ENCODE data around the gene C10orf120. TPM values are rescaled to one million over a fixed set of nuclear protein-coding genes. Genes with fewer than 3 reads are reported as not detected.

The C10orf120 gene
- total and polyA plus RNA-seq, 2 experiments from 2014 or later: not detected

DNA sequence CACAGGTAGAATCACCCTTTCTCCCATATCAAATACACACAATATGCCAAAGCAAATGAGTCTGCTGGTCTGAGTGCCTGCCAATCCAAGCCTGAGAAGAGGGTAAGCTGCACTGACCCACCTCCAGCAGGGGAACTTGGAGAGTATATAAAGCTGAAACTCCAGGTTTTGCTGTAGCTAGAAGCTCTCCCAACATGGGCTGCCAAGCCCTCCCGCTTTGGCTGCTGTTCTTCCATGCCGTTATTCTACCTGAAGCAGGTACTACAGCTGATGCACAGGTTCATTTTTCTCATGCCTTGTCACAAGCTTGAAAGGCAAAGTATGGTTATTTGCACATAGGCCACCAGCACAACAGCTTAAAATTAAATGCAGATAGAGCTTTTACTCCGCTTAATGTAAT lies 21.5 kb upstream of the C10orf120 start:
- Histone ChIP-seq H3K4me1 (ENCODE audit: insufficient read depth) (no peaks in the 10 kb centered on the region), H3K27me3 (replicated peaks; ENCODE audit: insufficient read depth) (peaks cover 4% of the 10 kb centered on the region; the same call in 1 of the 2 replicates), H2AFZ (no peak overlapping the region), H3K9me3 (ENCODE audit: low read depth) (no peaks in the 10 kb centered on the region), H3K36me3 (ENCODE audit: low read depth) (no peaks in the 10 kb centered on the region), H3K9me2 (ENCODE audit: insufficient read depth) (no peaks in the 10 kb centered on the region), H3K79me2 (ENCODE audit: insufficient read depth) (no peaks in the 10 kb centered on the region), H3K27ac (no peak overlapping the region), H3K4me3 (no peak overlapping the region), H4K20me1 (ENCODE audit: insufficient read depth) (no peaks in the 10 kb centered on the region), H3F3A (ENCODE audit: insufficient read depth) (no peaks in the 10 kb centered on the region), H3K4me2 (ENCODE audit: unreplicated experiment) (no peak overlapping the region), H3K9ac (no peak overlapping the region)
- no peak for TF ChIP-seq EZH2phosphoT487 (IDR thresholded peaks at IDR 0.05; ENCODE audit: insufficient read depth, low read depth)
- no peak for TF ChIP-seq EZH2 (IDR thresholded peaks at IDR 0.05; ENCODE audit: insufficient read depth, poor library complexity, severe bottlenecking)
- in situ Hi-C loops (cut with MboI): no loop called here
- WGBS, 2 experiments (ENCODE audit: low coverage in 1 of 2, low lambda C conversion rate in 2 of 2, missing lambda C conversion rate in 2 of 2): 52 to 56% methylated on average over 3 of the region's 3 CpGs
- DNase-seq: no peak

DNA sequence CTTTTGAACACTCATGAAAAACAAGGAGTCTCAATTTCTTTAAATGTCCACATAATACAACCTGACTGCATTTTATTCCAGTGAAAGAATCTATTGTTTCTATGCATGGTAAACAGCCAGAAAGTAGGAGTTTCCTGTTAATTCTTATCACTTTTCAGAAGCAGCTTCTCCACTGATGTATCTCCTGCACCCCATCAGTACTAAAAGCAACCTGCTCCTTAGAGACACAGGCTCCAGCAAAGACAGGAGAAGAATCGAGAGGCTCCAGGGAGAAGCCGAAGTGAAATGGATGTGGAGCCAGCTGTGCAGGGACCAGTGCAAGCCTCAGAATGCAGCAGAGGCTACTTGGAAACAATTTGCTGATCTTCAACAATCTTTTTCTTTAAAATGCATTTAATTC lies 16.4 kb upstream of the C10orf120 start:
- H2AFZ ChIP-seq: no peak overlapping the region
- in situ Hi-C loops (cut with MboI): no loop called here
- no peaks in the 10 kb centered on the region for H4K20me1 ChIP-seq (ENCODE audit: insufficient read depth)
- no peaks in the 10 kb centered on the region for H3K9me2 ChIP-seq (ENCODE audit: insufficient read depth)
- 30 to 34% methylated on average over 2 of the region's 2 CpGs for WGBS, 2 experiments (ENCODE audit: low coverage in 1 of 2, low lambda C conversion rate in 2 of 2, missing lambda C conversion rate in 2 of 2)
- no peak overlapping the region for H3K9ac ChIP-seq
- H3K79me2 ChIP-seq (ENCODE audit: insufficient read depth): no peaks in the 10 kb centered on the region
- DNase-seq: no peak
- H3K4me1 ChIP-seq (ENCODE audit: insufficient read depth): no peaks in the 10 kb centered on the region
- H3K27me3 ChIP-seq (replicated peaks; ENCODE audit: insufficient read depth): peaks cover 27% of the 10 kb centered on the region
- H3K36me3 ChIP-seq (ENCODE audit: low read depth): no peaks in the 10 kb centered on the region
- H3F3A ChIP-seq (ENCODE audit: insufficient read depth): no peaks in the 10 kb centered on the region
- TF ChIP-seq EZH2phosphoT487 (IDR thresholded peaks at IDR 0.05; ENCODE audit: insufficient read depth, low read depth): no peak
- no peak for TF ChIP-seq EZH2 (IDR thresholded peaks at IDR 0.05; ENCODE audit: insufficient read depth, poor library complexity, severe bottlenecking)
- no peak overlapping the region for H3K4me2 ChIP-seq (ENCODE audit: unreplicated experiment)
- H3K9me3 ChIP-seq (ENCODE audit: low read depth): no peaks in the 10 kb centered on the region
- H3K4me3 ChIP-seq: no peak overlapping the region
- no peak overlapping the region for H3K27ac ChIP-seq

DNA sequence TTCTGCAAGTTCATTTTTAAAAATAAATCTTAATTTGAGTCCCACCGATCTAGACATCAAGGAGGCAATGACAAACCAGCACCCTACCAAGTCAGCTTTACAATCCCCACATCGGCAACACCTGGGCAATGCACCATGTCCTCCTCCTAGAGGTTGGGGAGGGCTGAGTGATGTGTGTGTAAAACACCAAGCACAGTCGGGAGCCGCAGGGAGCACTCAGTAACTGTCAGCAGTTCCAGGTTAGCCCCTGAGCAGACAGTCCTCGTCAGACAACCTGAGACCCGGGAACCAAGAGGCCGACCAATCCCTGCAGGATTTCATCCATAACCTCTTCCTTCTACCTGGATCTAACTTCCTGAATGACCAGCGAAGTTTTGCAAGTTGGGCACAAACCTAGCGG lies 15.9 kb upstream of the C10orf120 start:
- in situ Hi-C loops (cut with MboI): no loop called here
- 54 to 55% methylated on average over 9 of the region's 9 CpGs for WGBS, 2 experiments (ENCODE audit: low coverage in 1 of 2, low lambda C conversion rate in 2 of 2, missing lambda C conversion rate in 2 of 2)

DNA sequence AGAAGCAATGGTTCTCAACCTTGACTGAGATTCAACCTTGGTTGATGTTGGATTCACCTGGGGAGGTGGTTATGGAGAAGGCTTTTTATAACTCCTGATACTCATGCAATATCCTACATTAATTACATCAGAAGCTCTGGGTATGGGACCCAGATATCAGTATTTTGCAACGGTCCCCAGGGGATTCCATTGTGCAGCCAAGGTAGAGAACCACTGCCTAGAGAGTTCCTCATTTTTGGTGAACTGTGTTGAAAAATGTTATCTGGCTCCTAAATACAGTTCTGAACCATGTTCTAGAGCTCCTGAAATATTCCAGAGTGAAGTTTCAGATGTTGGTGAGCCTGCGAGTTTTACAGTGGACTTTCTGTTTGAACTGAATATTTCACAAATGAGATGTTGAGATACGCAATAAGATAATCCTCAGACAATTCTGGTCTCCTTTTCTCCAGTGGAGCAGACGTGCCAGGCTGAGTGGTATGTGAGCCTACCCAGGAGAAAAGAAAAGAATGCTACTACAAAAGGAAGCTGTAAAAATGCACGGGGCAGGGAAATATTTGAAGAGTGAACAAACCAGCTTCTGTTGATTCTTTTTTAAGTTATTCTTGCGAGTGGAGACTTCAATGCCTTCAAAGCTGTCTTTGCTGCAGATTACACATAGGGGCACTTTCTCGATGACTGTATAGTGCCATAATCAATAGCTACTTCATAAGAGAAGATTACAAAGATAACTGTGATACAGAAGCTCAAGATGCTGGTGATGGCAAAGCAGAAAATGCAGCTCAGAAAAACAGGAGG lies 13.6 kb upstream of the C10orf120 start:
- Histone ChIP-seq H2AFZ (no peak overlapping the region), H3K36me3 (ENCODE audit: low read depth) (no peaks in the 10 kb centered on the region), H3K27ac (no peak overlapping the region), H4K20me1 (ENCODE audit: insufficient read depth) (no peaks in the 10 kb centered on the region), H3K9me2 (ENCODE audit: insufficient read depth) (no peaks in the 10 kb centered on the region), H3K9me3 (ENCODE audit: low read depth) (no peaks in the 10 kb centered on the region), H3K4me3 (no peak overlapping the region), H3K4me2 (ENCODE audit: unreplicated experiment) (no peak overlapping the region), H3F3A (ENCODE audit: insufficient read depth) (no peaks in the 10 kb centered on the region), H3K79me2 (ENCODE audit: insufficient read depth) (no peaks in the 10 kb centered on the region), H3K9ac (no peak overlapping the region), H3K4me1 (ENCODE audit: insufficient read depth) (no peaks in the 10 kb centered on the region), H3K27me3 (replicated peaks; ENCODE audit: insufficient read depth) (peaks cover 32% of the 10 kb centered on the region)
- no peak for TF ChIP-seq EZH2 (IDR thresholded peaks at IDR 0.05; ENCODE audit: insufficient read depth, poor library complexity, severe bottlenecking)
- no peak for TF ChIP-seq EZH2phosphoT487 (IDR thresholded peaks at IDR 0.05; ENCODE audit: insufficient read depth, low read depth)
- peak; percentile 3 for DNase-seq
- in situ Hi-C loops (cut with MboI): no loop called here
- 24% methylated on average over 7 of the region's 7 CpGs for WGBS, 2 experiments (ENCODE audit: low coverage in 1 of 2, low lambda C conversion rate in 2 of 2, missing lambda C conversion rate in 2 of 2)

More for the DNA sequence above, 15.9 kb upstream of the C10orf120 start:
- Histone ChIP-seq H3K4me1 (ENCODE audit: insufficient read depth) (no peaks in the 10 kb centered on the region), H3K79me2 (ENCODE audit: insufficient read depth) (no peaks in the 10 kb centered on the region), H2AFZ (no peak overlapping the region), H3K4me3 (no peak overlapping the region), H3K9me3 (ENCODE audit: low read depth) (no peaks in the 10 kb centered on the region), H3K36me3 (ENCODE audit: low read depth) (no peaks in the 10 kb centered on the region), H3K9ac (no peak overlapping the region), H3K27ac (no peak overlapping the region), H3F3A (ENCODE audit: insufficient read depth) (no peaks in the 10 kb centered on the region), H3K4me2 (ENCODE audit: unreplicated experiment) (no peak overlapping the region), H4K20me1 (ENCODE audit: insufficient read depth) (no peaks in the 10 kb centered on the region), H3K27me3 (replicated peaks; ENCODE audit: insufficient read depth) (peaks cover 31% of the 10 kb centered on the region), H3K9me2 (ENCODE audit: insufficient read depth) (no peaks in the 10 kb centered on the region)
- TF ChIP-seq EZH2 (IDR thresholded peaks at IDR 0.05; ENCODE audit: insufficient read depth, poor library complexity, severe bottlenecking) (no peak), EZH2phosphoT487 (IDR thresholded peaks at IDR 0.05; ENCODE audit: insufficient read depth, low read depth) (no peak)
- no peak for DNase-seq
